HepG2 (cell line): ENCODE data around the gene ADAMTS18. TPM values are rescaled to one million over a fixed set of nuclear protein-coding genes. Genes with fewer than 3 reads are reported as not detected.

Source experiments
- EHMT2 ChIP-seq: fragments of 200-600 bp; sonication (generic); IDR thresholded peaks from 2 replicates; pipeline ENCODE4 v1.7.0; 2017; ENCODE audit warnings: antibody characterized with exemption, low read depth, low read length, borderline replicate concordance
- FOXK1 ChIP-seq: sonication (generic); formaldehyde crosslinking; IDR thresholded peaks from 2 replicates; pipeline ENCODE4 v1.4.0; 2020; ENCODE audit warnings: low read depth, missing genetic modification reagents, borderline replicate concordance
- HNRNPL ChIP-seq: fragments of 200-400 bp; formaldehyde crosslinking; IDR thresholded peaks from 2 replicates; pipeline ENCODE4 v1.6.1; 2017; ENCODE audit warnings: mild to moderate bottlenecking, low read depth, low read length
- NAIF1 ChIP-seq: sonication (generic); formaldehyde crosslinking; IDR thresholded peaks from 2 replicates; pipeline ENCODE4 v1.5.0; 2020; ENCODE audit warnings: mild to moderate bottlenecking, missing genetic modification reagents, borderline replicate concordance
- PCBP1 ChIP-seq: fragments of 200-400 bp; formaldehyde crosslinking; IDR thresholded peaks from 2 replicates; pipeline ENCODE4 v1.6.1; 2017; ENCODE audit warnings: mild to moderate bottlenecking, low read depth, low read length, borderline replicate concordance
- RBM39 ChIP-seq: fragments of 200-400 bp; formaldehyde crosslinking; IDR thresholded peaks from one replicate; pipeline ENCODE4 v1.6.1; 2018; ENCODE audit warnings: antibody characterized with exemption, mild to moderate bottlenecking, low read depth, low read length; ENCODE audit not compliant: poor library complexity, severe bottlenecking
- REXO4 ChIP-seq: sonication (generic); formaldehyde crosslinking; IDR thresholded peaks from 2 replicates; pipeline ENCODE4 v1.8.0; 2022; ENCODE audit warnings: missing genetic modification reagents, mild to moderate bottlenecking, borderline replicate concordance
- SETDB1 ChIP-seq: sonication (generic); formaldehyde crosslinking; IDR thresholded peaks from 2 replicates; pipeline ENCODE4 v1.5.1; 2020; ENCODE audit warnings: missing genetic modification reagents, mild to moderate bottlenecking, borderline replicate concordance
- SRF ChIP-seq: IDR thresholded peaks from 2 replicates; pipeline ENCODE4 v1.6.1; 2011; ENCODE audit warnings: mild to moderate bottlenecking, low read depth, low read length, moderate library complexity
- TCF7L2 ChIP-seq: IDR thresholded peaks from 2 replicates; pipeline ENCODE4 v1.6.1; 2011; ENCODE audit warnings: mild to moderate bottlenecking, low read depth, low read length, moderate library complexity
- TOE1 ChIP-seq: sonication (generic); formaldehyde crosslinking; IDR thresholded peaks from 2 replicates; pipeline ENCODE4 v1.4.0; 2020; ENCODE audit warnings: mild to moderate bottlenecking, missing genetic modification reagents
- ZNF124 ChIP-seq: sonication (generic); formaldehyde crosslinking; IDR thresholded peaks from 2 replicates; pipeline ENCODE4 v1.4.0; 2020; ENCODE audit warnings: missing genetic modification reagents
- ZNF224 ChIP-seq: sonication (generic); formaldehyde crosslinking; IDR thresholded peaks from 2 replicates; pipeline ENCODE4 v1.5.0; 2020; ENCODE audit warnings: mild to moderate bottlenecking, missing genetic modification reagents
- ZNF292 ChIP-seq: sonication (generic); formaldehyde crosslinking; IDR thresholded peaks from 2 replicates; pipeline ENCODE4 v1.8.1; 2022; ENCODE audit warnings: mild to moderate bottlenecking, low read depth, missing genetic modification reagents, borderline replicate concordance
- ZNF567 ChIP-seq: sonication (generic); formaldehyde crosslinking; IDR thresholded peaks from 2 replicates; pipeline ENCODE4 v1.8.1; 2023; ENCODE audit warnings: mild to moderate bottlenecking, missing genetic modification reagents, borderline replicate concordance
- ZNF883 ChIP-seq: sonication (generic); formaldehyde crosslinking; IDR thresholded peaks from 2 replicates; pipeline ENCODE4 v1.5.1; 2020; ENCODE audit warnings: mild to moderate bottlenecking, missing genetic modification reagents; ENCODE audit errors: not compliant biosample characterization
- polyA plus RNA-seq, 8 experiments: library from polyadenylated mRNA; depleted of rRNA in 3 of 8; stranded (reverse) in 7 of 8; unstranded in 1 of 8; fragments of >200 nt; fragmentation: Illumina TruSeq in 4 of 8; extraction: Trizol in 4 of 8; gene quantifications; 2 replicates each; pipeline versions ENCODE4 v1.2.1 to v1.2.3, GENCODE V29; 2011 to 2016; ENCODE audit warnings: low read depth in 4 of 8, missing spikeins in 1 of 8, mixed read lengths in 1 of 8; ENCODE audit not compliant: insufficient read depth in 1 of 8
- total RNA-seq, 5 experiments: library from RNA; depleted of rRNA; stranded (reverse); fragments of >200 nt; fragmentation: Illumina TruSeq; extraction: Trizol; gene quantifications; 2 replicates each; pipeline ENCODE4 v1.2.3, GENCODE V29; 2016; ENCODE audit warnings: low read depth in 1 of 5
- TF ChIP-seq, protein P1 (sequence below): sonication (generic); formaldehyde crosslinking; IDR thresholded peaks from 2 replicates; pipeline ENCODE4 v1.9.0; 2021; ENCODE audit warnings: missing genetic modification reagents, borderline replicate concordance
- TF ChIP-seq, protein P2 (sequence below): sonication (generic); formaldehyde crosslinking; conservative IDR thresholded peaks from 2 replicates; pipeline ENCODE4 v1.4.0; 2020; ENCODE audit warnings: missing genetic modification reagents
- TF ChIP-seq, protein P3 (sequence below), 2 experiments: sonication (generic) in 1 of 2; formaldehyde crosslinking in 1 of 2; IDR thresholded peaks; 2 replicates each; pipeline versions ENCODE4 v1.5.1 to v1.6.1; 2011 to 2020; ENCODE audit warnings: borderline replicate concordance in 1 of 2, low read depth in 1 of 2, low read length in 1 of 2, mild to moderate bottlenecking in 1 of 2, missing genetic modification reagents in 1 of 2, moderate library complexity in 1 of 2
- TF ChIP-seq, protein P4 (sequence below): sonication (generic); formaldehyde crosslinking; conservative IDR thresholded peaks from 2 replicates; pipeline ENCODE4 v1.4.0; 2020; ENCODE audit warnings: missing genetic modification reagents

The ADAMTS18 gene
- total and polyA plus RNA-seq, 2 of the 13 experiments (the other 11 are each of a cell fraction or from before 2014, with no cell fraction given), result 0.01 TPM; not detected in 1

DNA sequence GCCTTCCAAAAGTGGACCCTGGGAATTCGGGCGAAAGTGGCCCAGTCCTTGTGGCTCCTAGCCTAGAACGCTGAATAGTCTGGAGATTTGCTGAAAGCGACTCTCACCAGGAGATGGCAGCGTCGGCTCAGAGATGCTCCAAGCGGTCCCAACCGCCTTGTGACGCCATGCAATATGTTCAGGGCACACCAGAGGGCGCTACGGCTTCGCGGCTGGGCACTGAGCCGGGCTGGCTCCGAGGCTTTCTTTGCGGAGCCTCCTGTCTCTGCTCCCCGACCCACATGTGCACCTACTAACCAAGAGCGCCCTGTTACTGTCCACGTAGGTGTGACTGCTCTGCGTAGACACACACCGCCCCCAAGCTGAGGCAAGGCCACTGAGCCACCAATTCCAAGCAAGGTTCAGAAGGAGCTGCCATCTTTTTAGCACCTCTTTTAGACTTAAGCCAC is 198.7 kb downstream of the ADAMTS18 start (continued):
- peak; percentile 82 for TF ChIP-seq RBM39
- TF ChIP-seq NAIF1 (CRISPR knock-in tag), result no peak
- TF ChIP-seq, protein P1, sequence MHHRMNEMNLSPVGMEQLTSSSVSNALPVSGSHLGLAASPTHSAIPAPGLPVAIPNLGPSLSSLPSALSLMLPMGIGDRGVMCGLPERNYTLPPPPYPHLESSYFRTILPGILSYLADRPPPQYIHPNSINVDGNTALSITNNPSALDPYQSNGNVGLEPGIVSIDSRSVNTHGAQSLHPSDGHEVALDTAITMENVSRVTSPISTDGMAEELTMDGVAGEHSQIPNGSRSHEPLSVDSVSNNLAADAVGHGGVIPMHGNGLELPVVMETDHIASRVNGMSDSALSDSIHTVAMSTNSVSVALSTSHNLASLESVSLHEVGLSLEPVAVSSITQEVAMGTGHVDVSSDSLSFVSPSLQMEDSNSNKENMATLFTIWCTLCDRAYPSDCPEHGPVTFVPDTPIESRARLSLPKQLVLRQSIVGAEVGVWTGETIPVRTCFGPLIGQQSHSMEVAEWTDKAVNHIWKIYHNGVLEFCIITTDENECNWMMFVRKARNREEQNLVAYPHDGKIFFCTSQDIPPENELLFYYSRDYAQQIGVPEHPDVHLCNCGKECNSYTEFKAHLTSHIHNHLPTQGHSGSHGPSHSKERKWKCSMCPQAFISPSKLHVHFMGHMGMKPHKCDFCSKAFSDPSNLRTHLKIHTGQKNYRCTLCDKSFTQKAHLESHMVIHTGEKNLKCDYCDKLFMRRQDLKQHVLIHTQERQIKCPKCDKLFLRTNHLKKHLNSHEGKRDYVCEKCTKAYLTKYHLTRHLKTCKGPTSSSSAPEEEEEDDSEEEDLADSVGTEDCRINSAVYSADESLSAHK (CRISPR knock-in tag), result peak; percentile 50; the same call in 1 of the 2 replicates
- TF ChIP-seq ZNF292 (CRISPR knock-in tag), result no peak; the same call in 1 of the 2 replicates
- no peak for TF ChIP-seq REXO4 (CRISPR knock-in tag)
- peak; percentile 63; the same call in 1 of the 2 replicates for TF ChIP-seq FOXK1 (CRISPR knock-in tag)
- TF ChIP-seq ZNF224, result no peak; the same call in 1 of the 2 replicates
- TF ChIP-seq TCF7L2, result no peak
- TF ChIP-seq, protein P2, sequence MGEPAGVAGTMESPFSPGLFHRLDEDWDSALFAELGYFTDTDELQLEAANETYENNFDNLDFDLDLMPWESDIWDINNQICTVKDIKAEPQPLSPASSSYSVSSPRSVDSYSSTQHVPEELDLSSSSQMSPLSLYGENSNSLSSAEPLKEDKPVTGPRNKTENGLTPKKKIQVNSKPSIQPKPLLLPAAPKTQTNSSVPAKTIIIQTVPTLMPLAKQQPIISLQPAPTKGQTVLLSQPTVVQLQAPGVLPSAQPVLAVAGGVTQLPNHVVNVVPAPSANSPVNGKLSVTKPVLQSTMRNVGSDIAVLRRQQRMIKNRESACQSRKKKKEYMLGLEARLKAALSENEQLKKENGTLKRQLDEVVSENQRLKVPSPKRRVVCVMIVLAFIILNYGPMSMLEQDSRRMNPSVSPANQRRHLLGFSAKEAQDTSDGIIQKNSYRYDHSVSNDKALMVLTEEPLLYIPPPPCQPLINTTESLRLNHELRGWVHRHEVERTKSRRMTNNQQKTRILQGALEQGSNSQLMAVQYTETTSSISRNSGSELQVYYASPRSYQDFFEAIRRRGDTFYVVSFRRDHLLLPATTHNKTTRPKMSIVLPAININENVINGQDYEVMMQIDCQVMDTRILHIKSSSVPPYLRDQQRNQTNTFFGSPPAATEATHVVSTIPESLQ, result no peak
- TF ChIP-seq ZNF883 (CRISPR knock-in tag), result no peak
- TF ChIP-seq, protein P3, sequence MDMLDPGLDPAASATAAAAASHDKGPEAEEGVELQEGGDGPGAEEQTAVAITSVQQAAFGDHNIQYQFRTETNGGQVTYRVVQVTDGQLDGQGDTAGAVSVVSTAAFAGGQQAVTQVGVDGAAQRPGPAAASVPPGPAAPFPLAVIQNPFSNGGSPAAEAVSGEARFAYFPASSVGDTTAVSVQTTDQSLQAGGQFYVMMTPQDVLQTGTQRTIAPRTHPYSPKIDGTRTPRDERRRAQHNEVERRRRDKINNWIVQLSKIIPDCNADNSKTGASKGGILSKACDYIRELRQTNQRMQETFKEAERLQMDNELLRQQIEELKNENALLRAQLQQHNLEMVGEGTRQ (IDR thresholded peaks at IDR 0.05; ENCODE audit: low read depth, low read length), result 0 out of 2 replicates have a peak, but pooled peaks have one; percentile 3
- TF ChIP-seq, protein P3 (CRISPR knock-in tag; IDR thresholded peaks at IDR 0.05; ENCODE audit: borderline replicate concordance), result no peak
- TF ChIP-seq SRF, result no peak
- TF ChIP-seq, protein P4, sequence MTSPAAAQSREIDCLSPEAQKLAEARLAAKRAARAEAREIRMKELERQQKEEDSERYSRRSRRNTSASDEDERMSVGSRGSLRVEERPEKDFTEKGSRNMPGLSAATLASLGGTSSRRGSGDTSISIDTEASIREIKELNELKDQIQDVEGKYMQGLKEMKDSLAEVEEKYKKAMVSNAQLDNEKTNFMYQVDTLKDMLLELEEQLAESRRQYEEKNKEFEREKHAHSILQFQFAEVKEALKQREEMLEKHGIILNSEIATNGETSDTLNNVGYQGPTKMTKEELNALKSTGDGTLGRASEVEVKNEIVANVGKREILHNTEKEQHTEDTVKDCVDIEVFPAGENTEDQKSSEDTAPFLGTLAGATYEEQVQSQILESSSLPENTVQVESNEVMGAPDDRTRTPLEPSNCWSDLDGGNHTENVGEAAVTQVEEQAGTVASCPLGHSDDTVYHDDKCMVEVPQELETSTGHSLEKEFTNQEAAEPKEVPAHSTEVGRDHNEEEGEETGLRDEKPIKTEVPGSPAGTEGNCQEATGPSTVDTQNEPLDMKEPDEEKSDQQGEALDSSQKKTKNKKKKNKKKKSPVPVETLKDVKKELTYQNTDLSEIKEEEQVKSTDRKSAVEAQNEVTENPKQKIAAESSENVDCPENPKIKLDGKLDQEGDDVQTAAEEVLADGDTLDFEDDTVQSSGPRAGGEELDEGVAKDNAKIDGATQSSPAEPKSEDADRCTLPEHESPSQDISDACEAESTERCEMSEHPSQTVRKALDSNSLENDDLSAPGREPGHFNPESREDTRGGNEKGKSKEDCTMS (CRISPR knock-in tag), result no peak
- no peak for TF ChIP-seq TOE1
- TF ChIP-seq PCBP1, result no peak
- no peak for TF ChIP-seq EHMT2
- TF ChIP-seq HNRNPL, result no peak
- no peak for TF ChIP-seq ZNF567
- TF ChIP-seq SETDB1, result no peak
- TF ChIP-seq ZNF124, result 0 out of 2 replicates have a peak, but pooled peaks have one; percentile 42
